Stomach smooth muscle (tissue), 2 donors: Measurements from ENCODE around the gene ZNF638.
"Not testable (repeated sequence)": the region's sequence is repeated elsewhere in the genome, so short reads cannot be mapped to it uniquely, and the experiment has no call there.

Experiments used
- H3K27ac ChIP-seq: one replicate; pipeline ENCODE4 v1.7.0; 2013; ENCODE audit warnings: mild to moderate bottlenecking, low read length, inconsistent platforms
- H3K27me3 ChIP-seq, 2 donors: one replicate each; pipeline ENCODE4 v1.7.0; 2013; ENCODE audit warnings: low read length in 2 of 2; ENCODE audit not compliant: insufficient read depth in 2 of 2, control insufficient read depth in 1 of 2
- H3K36me3 ChIP-seq, 2 donors: one replicate each; pipeline ENCODE4 v1.7.0; 2013; ENCODE audit warnings: low read length in 2 of 2; ENCODE audit not compliant: control insufficient read depth in 2 of 2, insufficient read depth in 2 of 2
- H3K4me1 ChIP-seq: one replicate; pipeline ENCODE4 v1.7.0; 2013; ENCODE audit warnings: low read length; ENCODE audit not compliant: control insufficient read depth, insufficient read depth
- H3K4me3 ChIP-seq, 2 donors: one replicate each; pipeline ENCODE4 v1.7.0; 2013; ENCODE audit warnings: low read length in 2 of 2
- H3K9ac ChIP-seq, 2 donors: one replicate each; pipeline ENCODE4 v1.7.0; 2013; ENCODE audit warnings: low read length in 2 of 2, mild to moderate bottlenecking in 1 of 2
- H3K9me3 ChIP-seq, 2 donors: one replicate each; pipeline ENCODE4 v1.7.0; 2013; ENCODE audit warnings: low read length in 2 of 2; ENCODE audit not compliant: control insufficient read depth in 2 of 2
- donor health status: healthy.
- donor health status: Pancreatic carcinoma.

Gene ZNF638

GRCh38 chr2:71313016-71313766, 18.4 kb upstream of the ZNF638 start:
- no peaks in the 10 kb centered on the region for H3K27me3 ChIP-seq
- no peaks in the 10 kb centered on the region for H3K4me1 ChIP-seq
- no peaks in the 10 kb centered on the region for H3K36me3 ChIP-seq
- H3K4me3 ChIP-seq, result no peak overlapping the region
- H3K9me3 ChIP-seq, result peaks cover 0 to 3% of the 10 kb centered on the region in 2 donors
- no peak overlapping the region for H3K9ac ChIP-seq
- H3K27ac ChIP-seq, result no peak overlapping the region

- Histone ChIP-seq H3K9me3 (peaks cover 0 to 6% of the 10 kb centered on the region in 2 donors), H3K27ac (no peak overlapping the region), H3K9ac (no peak overlapping the region)
These were observed 14.5 kb upstream of the ZNF638 start for GRCh38 chr2:71317060-71317459.

GRCh38 chr2:71317900-71318299, 13.7 kb upstream of the ZNF638 start:
- H3K27ac ChIP-seq, H3K4me1 ChIP-seq, H3K27me3 ChIP-seq, H3K9me3 ChIP-seq, H3K36me3 ChIP-seq, H3K9ac ChIP-seq, H3K4me3 ChIP-seq: not testable (repeated sequence)

More at GRCh38 chr2:71317060-71317459, 14.5 kb upstream of the ZNF638 start:
- Histone ChIP-seq H3K4me1 (no peaks in the 10 kb centered on the region), H3K4me3 (no peak overlapping the region), H3K27me3 (no peaks in the 10 kb centered on the region), H3K36me3 (no peaks in the 10 kb centered on the region)

- Histone ChIP-seq H3K4me1 (no peaks in the 10 kb centered on the region), H3K9me3 (peaks cover 2 to 4% of the 10 kb centered on the region in 2 donors), H3K27me3 (no peaks in the 10 kb centered on the region), H3K9ac (no peak overlapping the region), H3K36me3 (no peaks in the 10 kb centered on the region), H3K27ac (no peak overlapping the region), H3K4me3 (no peak overlapping the region)
These were observed 8.2 kb upstream of the ZNF638 start for GRCh38 chr2:71323386-71323785.

GRCh38 chr2:71326968-71327367, 4.6 kb upstream of the ZNF638 start:
- no peak overlapping the region for H3K4me3 ChIP-seq
- no peaks in the 10 kb centered on the region for H3K4me1 ChIP-seq
- no peaks in the 10 kb centered on the region for H3K27me3 ChIP-seq
- H3K9ac ChIP-seq, result no peak overlapping the region
- peaks cover 0 to 4% of the 10 kb centered on the region in 2 donors for H3K9me3 ChIP-seq
- H3K27ac ChIP-seq, result no peak overlapping the region
- H3K36me3 ChIP-seq, result no peaks in the 10 kb centered on the region

GRCh38 chr2:71327916-71328315, 3.7 kb upstream of the ZNF638 start:
- no peak overlapping the region for H3K27ac ChIP-seq
- H3K36me3 ChIP-seq, result no peaks in the 10 kb centered on the region
- H3K9ac ChIP-seq, result no peak overlapping the region
- no peaks in the 10 kb centered on the region for H3K4me1 ChIP-seq
- H3K9me3 ChIP-seq, result peaks cover 0 to 4% of the 10 kb centered on the region in 2 donors
- H3K4me3 ChIP-seq, result no peak overlapping the region
- H3K27me3 ChIP-seq, result no peaks in the 10 kb centered on the region

GRCh38 chr2:71330155-71330554, 1.4 kb upstream of the ZNF638 start:
- Histone ChIP-seq H3K4me3 (no peak overlapping the region), H3K9ac (no peak overlapping the region), H3K9me3 (peaks cover 0 to 4% of the 10 kb centered on the region in 2 donors), H3K27me3 (no peaks in the 10 kb centered on the region), H3K4me1 (no peaks in the 10 kb centered on the region), H3K36me3 (no peaks in the 10 kb centered on the region), H3K27ac (no peak overlapping the region)

- Histone ChIP-seq H3K27ac (no peak overlapping the region), H3K36me3 (no peaks in the 10 kb centered on the region), H3K4me3 (peak overlapping the region in 1 of 2 donors; percentile 95), H3K27me3 (no peaks in the 10 kb centered on the region), H3K4me1 (peaks cover 1% of the 10 kb centered on the region), H3K9me3 (peaks cover 0 to 4% of the 10 kb centered on the region in 2 donors), H3K9ac (no peak overlapping the region)
These were observed 824 bp upstream of the ZNF638 start for GRCh38 chr2:71330585-71331330.

GRCh38 chr2:71331331-71331580, 326 bp upstream of the ZNF638 start:
- H3K4me3 ChIP-seq, result peak overlapping the region in 1 of 2 donors; percentile 95
- H3K27ac ChIP-seq, H3K9ac ChIP-seq, H3K9me3 ChIP-seq, H3K36me3 ChIP-seq, H3K27me3 ChIP-seq, H3K4me1 ChIP-seq: not testable (repeated sequence)

GRCh38 chr2:71332435-71332796, 834 bp downstream of the ZNF638 start:
- no peaks in the 10 kb centered on the region for H3K36me3 ChIP-seq
- no peaks in the 10 kb centered on the region for H3K9me3 ChIP-seq
- peak overlapping the region; percentile 80 for H3K27ac ChIP-seq
- peaks cover 4% of the 10 kb centered on the region for H3K4me1 ChIP-seq
- no peaks in the 10 kb centered on the region for H3K27me3 ChIP-seq
- H3K9ac ChIP-seq, result peak overlapping the region; percentile 95 to 99
- H3K4me3 ChIP-seq, result peak overlapping the region; percentile 95 to 98

GRCh38 chr2:71333619-71334018, 2.0 kb downstream of the ZNF638 start:
- Histone ChIP-seq H3K36me3 (no peaks in the 10 kb centered on the region), H3K27me3 (no peaks in the 10 kb centered on the region), H3K4me1 (peaks cover 4% of the 10 kb centered on the region), H3K9ac (peak overlapping the region in 1 of 2 donors; percentile 2), H3K4me3 (peak overlapping the region; percentile 95 to 98), H3K9me3 (no peaks in the 10 kb centered on the region), H3K27ac (no peak overlapping the region)
